DMS53 treated with DMSO at 0.1 percent for 48 hours (cell line): ENCODE results near the gene NRARP.

ENCODE experiments used
- DNase-seq: peaks from one replicate; lab custom pipeline; 2025; ENCODE audit not compliant: unreplicated experiment; lab: John Stamatoyannopoulos, UW

Gene NRARP

DNA sequence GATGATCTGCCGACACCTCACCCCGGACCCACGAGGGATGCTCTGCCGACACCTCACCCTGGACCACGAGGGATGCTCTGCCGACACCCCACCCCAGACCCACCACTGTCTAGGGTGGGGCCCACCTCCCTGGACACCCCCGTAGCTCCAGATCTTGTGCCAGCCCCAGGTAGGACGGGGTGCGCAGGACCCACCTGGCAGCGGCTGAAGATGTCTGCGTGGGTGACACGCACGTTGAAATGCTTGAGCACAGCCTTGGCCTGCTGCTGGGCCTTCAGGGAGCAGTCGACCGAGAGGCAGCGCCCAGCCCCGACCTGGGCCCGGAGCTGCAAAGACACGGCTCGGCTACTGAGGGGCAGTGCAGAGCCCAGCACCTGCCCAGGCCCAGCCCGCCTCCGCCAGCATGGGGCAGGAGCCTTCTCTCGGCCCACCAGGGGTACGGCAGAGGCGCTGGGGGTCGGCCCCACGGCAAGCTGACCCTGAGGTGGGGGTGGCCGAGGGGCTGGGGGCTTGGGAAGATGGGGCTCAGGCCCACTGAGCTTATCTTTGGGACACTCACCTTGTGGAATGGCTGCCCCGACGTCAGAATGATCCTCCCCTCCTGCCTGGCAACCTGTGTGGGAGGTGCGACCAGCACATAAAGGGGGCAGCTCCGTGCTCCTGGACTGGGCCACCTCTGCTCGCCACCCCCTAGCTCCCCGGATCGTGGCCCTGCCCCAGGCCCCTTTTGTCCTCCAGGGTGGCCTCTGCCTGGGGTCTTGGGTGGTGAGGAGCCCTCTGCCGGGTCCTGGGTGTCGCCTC is 21.7 kb upstream of the NRARP start:
- no peak for DNase-seq

- DNase-seq, result no peak
Measured at GRCh38 chr9:137321726-137322361, 19.8 kb upstream of the NRARP start.

- DNase-seq, result no peak
Measured at GRCh38 chr9:137320555-137321384, 18.7 kb upstream of the NRARP start.

- DNase-seq, result no peak
Measured at GRCh38 chr9:137319739-137320551, 17.9 kb upstream of the NRARP start.

GRCh38 chr9:137319011-137319738 is 17.1 kb upstream of the NRARP start:
- no peak for DNase-seq

DNA sequence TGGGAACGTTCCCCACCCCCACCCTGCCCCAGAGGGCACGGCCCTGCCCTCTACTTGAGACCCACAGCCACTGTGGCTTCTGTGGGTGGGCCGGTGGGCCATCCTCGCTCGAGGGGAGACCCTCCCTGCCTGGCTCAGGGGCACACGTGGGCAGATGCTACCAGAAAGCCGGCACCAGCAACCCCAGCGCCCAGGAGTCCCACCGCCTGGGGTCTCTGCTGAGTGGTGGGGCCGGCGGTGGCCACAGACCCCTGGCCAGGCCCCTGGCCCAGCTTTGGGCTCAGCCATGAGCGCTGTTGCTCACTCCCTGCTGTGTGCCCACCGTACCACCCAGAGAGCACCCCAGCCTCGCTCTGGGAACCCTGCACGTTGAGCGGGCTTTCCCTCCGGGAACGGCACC is 16.5 kb upstream of the NRARP start:
- DNase-seq, result no peak

GRCh38 chr9:137317718-137318511 is 15.8 kb upstream of the NRARP start:
- DNase-seq, result no peak

GRCh38 chr9:137317021-137317717 is 15.1 kb upstream of the NRARP start:
- DNase-seq, result no peak

- peak; percentile 26 for DNase-seq
Measured at GRCh38 chr9:137316012-137316981, 14.2 kb upstream of the NRARP start.

DNA sequence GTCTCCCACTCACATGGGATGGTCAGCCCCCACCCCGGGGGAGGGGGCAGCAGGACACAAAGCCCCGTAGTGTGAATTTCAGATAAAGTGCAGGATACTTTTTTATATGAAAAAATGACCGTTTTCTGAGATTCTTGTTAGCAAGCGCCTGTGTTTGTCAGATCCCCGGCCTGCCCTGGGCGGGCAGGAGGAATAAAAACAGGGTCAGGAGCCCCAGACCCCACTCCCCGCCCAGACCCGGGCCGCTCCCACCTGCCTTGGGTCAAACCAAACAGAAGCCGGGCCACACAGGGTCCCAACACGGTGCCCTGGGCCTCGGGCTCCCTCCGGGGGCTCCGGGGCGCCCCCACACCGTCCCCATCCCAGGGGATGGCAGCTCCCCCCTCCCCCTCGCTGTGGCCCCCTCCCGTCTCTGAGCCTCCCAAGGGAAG is 13.5 kb upstream of the NRARP start:
- no peak for DNase-seq

GRCh38 chr9:137314561-137315560 is 12.8 kb upstream of the NRARP start:
- no peak for DNase-seq

DNA sequence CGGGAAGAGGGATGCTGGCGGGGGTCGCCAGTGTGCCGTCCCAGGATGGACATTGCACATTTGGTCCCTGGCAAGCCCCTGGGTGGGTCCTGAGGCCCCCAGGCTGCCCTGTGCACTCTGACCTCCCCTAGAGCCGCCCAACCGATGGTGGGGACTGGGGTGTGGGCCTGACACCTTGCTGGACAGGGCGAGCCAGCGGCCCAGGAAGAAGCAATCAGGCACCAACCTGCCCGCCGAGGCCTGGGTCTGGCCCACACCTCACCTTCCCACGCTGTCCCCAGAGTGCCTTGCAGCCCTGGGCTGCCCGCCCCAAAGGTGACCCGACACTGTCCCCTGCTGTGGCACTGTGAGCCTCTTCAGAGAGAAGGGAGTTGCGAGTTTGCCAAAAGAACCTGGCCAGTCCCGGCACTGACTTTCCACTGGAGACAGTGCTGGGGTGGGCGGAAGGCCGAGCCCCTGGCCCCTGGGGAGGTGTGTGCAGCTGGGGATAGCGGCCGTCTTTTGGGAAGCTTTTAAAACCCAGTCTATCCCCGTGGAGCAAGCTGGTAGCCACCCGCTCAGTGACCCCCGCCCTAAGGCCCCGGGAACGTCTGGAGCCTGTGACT is 12.0 kb upstream of the NRARP start:
- no peak for DNase-seq

- no peak for DNase-seq
Measured at GRCh38 chr9:137313326-137313936, 11.4 kb upstream of the NRARP start.

DNA sequence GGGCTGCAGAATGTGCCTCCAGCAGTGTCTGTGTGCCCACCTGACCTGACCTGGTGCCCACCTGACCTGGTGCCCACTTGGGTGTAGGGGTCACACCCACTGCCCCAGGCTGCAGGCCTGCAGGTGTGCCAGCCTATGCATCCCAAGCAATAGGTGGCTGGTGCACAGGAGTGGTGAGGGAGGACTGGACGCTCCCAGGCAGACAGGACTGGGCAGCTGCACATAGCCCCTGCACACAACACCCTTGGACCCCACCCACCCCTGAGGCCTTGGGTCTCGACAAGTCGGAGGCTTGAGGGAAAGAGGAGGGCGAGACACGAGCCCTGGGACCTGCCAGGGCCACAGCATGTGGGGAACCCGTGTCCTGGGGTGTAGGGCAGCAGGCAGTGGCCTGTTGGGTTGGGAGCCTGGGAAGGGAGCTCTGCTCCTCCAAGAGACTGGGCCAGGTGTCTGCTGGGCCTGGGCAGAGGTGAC is 10.8 kb upstream of the NRARP start:
- DNase-seq, result no peak
